PFSK-1 (cell line): ENCODE measurements around the gene TTLL11.

ENCODE experiments used
- FOXP2 ChIP-seq: optimal IDR thresholded peaks from 2 replicates; pipeline ENCODE3; 2011; ENCODE audit warnings: borderline replicate concordance, control low read depth, inconsistent platforms; ENCODE audit not compliant: insufficient read depth; ENCODE audit errors: extremely low read length, extremely low read depth
- POLR2AphosphoS5 ChIP-seq: IDR thresholded peaks from 2 replicates; pipeline ENCODE4 v1.6.1; 2012; ENCODE audit warnings: low read depth, mild to moderate bottlenecking, control low read depth, low read length, moderate library complexity
- REST ChIP-seq, 2 experiments: IDR thresholded peaks; 2 replicates each; pipeline versions ENCODE4 v1.6.1 to v1.8.0; 2011 to 2012; ENCODE audit warnings: low read depth in 2 of 2, low read length in 2 of 2, control low read depth in 1 of 2, inconsistent platforms in 1 of 2, mild to moderate bottlenecking in 1 of 2, moderate library complexity in 1 of 2; ENCODE audit not compliant: insufficient read depth in 1 of 2
- SIN3A ChIP-seq: IDR thresholded peaks from 2 replicates; pipeline ENCODE4 v1.6.1; 2012; ENCODE audit warnings: mild to moderate bottlenecking, low read length, moderate library complexity, borderline replicate concordance; ENCODE audit not compliant: insufficient read depth
- TAF1 ChIP-seq: IDR thresholded peaks from 2 replicates; pipeline ENCODE4 v1.6.1; 2012; ENCODE audit warnings: low read length, control low read depth, borderline replicate concordance; ENCODE audit not compliant: insufficient read depth

- TF ChIP-seq TAF1 (no peak), SIN3A (no peak), POLR2AphosphoS5 (no peak), REST (IDR thresholded peaks at IDR 0.05; ENCODE audit: insufficient read depth in 1 of 2, low read depth in 2 of 2, low read length in 2 of 2) (no peak), FOXP2 (no peak)
Observed at GRCh38 chr9:122055701-122056100, 37.4 kb downstream of the TTLL11 start.
